ENCODE measurements around the gene GULP1.
"Not testable (repeated sequence)": the region's sequence is repeated elsewhere in the genome, so short reads cannot be mapped to it uniquely, and the experiment has no call there.

The GULP1 gene

DNA sequence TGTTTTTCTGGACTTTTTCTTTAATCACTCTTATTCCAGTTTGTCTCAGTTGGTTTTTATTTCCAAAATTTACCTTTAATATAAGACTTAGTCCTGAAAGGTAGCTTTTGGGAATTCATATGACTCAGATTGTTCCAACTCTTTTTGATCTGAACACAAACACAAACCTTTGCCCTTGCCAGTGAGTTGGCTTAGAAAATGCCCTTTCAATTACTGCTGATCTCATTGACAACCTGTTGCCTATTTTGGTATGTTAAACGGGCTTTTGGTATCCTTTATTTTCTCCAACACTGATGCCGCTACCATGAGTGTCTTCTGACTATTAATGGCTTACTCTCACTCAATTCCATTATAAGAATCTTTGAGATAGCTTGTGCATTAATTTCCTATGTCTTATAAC lies 143.4 kb downstream of the GULP1 start:
- no peak for DNase-seq

DNA sequence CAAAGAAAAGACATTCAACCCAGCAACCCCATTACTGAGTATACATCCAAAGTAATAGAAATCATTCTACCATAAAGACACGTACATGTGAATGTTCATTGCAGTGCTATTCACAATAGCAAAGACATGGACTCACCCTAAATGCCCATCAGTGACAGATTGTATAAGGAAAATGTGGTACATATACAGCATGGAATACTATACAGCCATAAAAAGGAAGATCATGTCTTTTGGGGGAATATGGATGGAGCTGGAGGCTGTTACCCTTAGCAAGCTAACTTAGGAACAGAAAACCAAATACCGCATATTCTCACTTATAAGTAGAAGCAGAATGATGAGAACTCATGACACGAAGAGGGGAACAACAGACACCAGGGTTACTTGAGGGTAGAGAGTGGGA lies 145.9 kb downstream of the GULP1 start:
- no peak for DNase-seq

DNA sequence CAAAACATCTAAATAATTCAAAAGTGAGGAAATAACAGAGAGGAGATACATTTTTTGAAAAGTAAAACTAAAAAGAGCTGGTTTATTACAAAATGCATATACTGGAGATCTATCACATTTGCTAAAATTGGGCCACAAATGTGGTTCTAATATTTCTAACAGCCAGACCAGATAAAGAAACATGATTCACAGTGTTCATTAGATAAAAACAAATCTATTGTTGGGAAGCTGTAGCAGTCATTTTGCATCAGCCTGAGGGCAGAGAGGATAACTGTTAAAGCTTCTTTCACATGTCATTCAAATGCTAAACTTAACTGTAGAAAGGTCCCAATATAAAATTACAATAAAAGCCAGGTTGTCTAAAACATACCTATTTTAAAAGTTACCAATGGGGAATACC lies 148.3 kb downstream of the GULP1 start:
- no peak for DNase-seq

DNA sequence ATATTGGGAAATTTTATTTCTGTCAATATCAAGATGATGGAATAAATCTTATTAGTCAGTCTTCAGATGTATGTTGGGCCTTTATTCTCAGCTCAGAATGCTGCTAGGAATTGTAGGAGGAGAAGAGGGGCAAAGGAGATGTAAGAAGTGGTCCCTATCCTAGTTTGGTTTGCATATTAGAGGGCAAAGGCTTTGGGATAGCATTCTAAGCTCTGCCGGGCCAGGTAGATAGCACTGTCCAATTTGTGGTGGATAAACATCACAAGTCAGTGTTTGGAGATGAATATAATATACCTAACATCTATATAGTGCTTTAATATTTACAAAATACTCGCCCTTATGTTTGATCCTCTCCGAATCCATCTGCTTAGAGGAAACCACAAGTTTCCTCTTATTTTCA lies 149.2 kb downstream of the GULP1 start:
- no peak for DNase-seq

DNA sequence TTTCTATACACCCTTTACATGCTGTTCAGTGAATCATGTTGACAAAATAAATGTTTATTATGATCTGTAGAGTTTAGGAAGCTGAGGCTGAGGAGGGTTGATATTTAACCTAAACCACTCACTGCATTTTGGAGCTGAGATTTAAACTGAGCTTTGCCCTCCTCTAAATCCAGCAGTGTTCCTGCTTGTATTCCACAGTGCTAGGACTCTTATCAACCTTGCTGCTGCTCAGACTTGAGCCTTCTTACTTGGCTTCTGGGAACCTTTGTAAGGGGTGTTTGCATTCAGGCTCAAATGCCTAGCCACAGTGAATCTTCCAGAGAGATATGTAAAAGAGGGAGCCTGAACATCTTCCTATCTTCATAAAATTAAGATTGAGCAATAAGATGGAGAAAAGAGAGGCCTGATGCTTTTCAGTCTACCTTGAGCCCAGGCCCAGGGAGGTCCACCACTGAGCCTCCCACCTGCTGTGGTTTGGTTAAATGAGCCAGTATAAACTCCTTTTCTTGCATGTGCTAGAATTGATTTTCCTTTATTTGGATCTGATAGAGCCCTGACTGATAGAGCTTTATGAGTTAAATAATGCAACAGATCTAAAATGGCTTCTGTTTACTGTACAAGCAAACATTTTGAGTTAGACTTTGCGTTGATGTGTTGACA lies 149.7 kb downstream of the GULP1 start:
- DNase-seq: no peak

DNA sequence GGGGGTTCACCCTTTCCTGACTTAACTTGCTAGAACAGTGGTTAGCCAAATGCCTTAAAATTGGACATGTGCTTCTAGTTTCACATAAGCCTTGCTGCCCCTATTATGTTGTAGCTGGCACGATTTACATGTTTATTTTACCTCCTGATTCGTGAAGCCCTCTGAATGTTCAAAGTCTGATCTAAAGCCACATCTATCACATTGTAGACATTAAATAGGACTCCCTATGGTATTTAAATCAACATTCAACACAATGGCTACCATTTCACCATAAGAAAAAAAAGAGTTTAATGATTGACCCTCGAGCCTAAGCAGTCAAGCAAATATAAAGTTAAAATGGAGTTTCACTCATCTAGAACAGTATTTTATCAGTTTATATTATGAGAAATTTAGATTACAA lies 151.5 kb downstream of the GULP1 start:
- no peak for DNase-seq

DNA sequence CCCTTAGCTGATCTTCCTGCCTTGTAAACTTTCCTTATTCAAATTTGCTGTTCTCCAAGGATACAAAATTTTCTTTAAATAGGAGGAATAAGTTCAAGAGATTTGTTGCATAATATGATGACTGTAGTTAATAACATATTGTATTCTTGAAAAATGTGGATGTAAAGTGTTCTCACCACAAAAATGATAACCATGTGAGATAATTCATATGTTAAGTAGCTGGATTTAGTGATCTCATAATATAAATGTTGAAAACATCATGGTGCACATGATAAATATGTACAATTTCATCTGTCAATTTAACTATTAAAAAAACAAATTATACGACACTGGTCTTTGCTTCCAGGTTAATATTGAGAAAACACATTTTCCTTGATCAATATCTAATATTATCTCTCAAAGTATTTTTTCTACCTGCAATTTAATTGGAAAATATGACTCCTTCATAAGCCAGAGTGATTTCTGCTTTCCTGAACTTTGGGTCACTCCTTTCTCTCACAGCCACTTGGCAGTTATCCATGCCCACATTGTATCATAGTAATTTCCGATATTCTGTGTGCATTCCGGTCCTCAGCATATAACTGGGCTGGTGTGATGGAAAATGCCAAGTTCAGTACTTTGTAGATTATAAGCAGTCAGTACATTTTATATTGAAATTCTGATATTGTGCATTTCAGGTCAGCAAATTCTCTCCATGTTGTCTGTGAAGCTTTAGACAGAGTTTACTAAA lies 152.6 kb downstream of the GULP1 start:
- no peak for DNase-seq

DNA sequence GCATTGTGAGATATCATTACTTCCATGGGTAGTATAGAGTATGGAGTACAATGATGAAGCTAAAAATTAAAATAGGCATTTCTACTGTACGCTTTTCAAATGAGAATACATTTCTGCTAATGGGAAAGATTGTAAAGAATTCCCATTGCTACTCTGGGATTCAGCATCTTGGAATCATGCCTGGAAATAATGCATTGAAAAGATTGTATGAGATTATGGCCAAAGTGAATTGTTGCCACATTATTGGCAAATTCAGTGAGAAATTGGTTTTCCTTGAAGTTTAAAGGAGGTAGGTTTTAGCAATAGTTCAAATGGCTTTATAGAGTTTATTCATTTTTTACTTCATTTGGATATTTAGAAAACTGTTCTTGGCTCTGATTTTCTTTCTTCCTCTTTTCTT lies 157.9 kb downstream of the GULP1 start:
- no peak for DNase-seq

DNA sequence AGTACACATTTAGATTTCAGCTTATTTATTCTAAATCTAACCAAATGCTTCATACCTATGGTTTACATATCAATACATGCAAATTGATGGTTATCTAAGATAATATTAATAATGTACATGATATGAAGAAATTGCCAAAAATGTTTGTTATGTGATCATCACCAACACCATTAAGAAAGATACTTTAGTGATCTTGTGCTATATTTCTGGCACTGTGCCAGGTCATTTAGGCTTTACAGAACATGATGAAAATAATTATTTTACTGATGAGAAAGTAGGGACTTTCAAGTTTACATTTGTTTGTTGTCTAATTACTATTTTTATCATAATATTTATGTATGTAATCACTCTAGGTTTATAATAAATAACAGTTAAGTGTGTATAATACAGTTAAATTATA lies 158.3 kb downstream of the GULP1 start:
- DNase-seq: no peak

DNA sequence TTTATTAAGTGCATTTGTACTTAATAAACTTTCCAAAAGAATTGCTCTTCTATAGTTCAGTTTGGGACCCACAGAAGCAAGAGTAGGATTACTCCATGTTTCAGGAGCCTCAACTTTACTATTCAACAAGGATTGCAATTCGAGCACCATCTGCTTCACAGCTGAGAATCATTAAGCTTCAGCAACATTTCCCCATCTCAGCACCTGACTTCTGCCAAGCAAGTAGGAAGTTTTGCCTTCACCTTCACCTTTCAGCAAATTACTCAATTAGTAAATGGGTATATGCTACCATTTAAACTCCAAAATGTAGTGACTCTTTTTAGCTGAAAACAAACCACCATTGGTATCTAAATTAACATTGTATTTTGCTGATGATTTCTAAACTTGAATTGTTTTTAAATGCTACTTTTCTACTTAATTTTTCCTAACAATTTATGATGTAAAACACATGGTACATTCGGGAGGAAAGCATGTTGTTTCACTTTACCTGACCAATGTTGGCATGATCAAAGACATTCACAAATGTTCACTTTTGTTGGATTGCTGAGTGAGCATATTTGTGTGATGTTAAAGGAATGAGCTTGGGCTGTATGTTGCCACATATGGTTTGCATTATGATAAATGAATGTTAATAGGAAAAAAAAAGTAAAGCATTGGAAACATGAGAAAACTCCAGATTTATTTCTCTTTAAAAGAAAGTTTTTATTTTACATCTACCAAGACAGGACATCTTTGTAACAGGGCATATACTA lies 159.2 kb downstream of the GULP1 start:
- no peak for DNase-seq

DNA sequence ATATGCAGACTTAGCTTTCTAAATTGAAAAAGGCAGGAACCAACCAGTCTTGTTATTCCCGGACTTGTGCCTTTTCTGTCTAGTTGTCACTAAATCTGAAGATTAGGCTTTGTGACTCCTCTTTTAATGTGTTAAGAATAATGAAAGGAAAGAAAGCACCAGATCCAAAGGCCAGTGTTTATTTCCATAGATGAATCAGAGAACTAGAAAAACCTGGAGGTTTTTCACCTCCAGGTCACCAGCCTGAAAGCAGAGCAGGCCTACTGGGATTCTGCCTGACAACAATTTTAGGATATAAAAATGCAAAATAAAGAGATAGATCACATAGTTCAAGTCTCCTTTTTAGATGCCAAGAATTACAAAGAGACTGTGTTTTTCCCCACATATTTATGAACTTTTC lies 160.4 kb downstream of the GULP1 start:
- no peak for DNase-seq

DNA sequence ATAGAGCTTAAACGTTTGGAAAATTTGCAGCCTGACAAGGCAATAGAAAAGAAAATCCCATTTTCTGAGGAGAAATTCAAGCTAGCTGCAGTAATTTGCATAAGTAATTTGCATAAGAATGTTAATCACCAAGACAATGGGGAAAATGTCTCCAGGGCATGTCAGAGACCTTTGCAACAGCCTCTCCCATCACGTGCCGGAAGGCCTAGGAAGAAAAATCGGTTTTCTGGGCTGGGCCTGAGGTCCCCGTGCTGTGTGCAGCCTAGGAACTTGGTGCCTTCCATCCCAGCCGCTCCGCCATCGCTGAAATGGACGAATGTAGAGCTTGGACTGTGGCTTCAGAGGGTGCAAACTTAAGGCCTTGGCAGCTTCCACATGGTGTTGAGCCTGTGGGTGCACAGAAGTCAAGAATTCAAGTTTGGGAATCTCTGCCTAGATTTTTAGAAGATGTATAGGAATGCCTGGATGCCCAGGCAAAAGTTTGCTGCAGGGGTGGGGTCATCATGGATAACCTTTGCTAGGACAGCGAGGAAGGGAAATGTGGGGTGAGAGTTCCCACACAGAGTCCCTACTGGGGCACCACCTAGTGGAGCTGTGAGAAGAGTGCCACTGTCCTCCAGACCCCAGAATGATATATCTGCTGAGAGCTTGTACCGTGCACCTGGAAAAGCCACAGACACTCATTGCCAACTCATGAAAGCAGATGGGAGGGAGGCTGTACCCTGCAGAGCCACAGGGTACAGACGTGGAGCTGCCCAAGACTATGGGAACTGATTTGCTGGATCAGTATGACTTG lies 164.6 kb downstream of the GULP1 start:
- DNase-seq: no peak

DNA sequence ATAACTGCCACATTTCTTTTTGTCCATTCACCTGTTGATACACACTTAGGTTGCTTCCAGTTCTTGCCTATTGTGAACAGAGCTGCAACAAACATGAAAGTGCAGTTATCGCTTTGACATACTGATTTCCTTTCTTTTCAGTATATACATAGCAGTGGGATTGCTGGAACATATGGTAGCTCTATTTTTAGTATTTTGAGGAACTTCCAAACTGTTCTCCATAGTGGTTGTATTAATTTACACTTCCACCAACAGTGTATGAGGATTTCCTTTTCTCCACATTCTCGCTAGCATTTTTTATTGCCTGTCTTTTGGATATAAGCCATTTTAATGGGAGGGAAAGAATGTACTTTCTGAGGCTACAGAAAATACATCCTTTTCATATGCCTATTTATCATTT lies 167.4 kb downstream of the GULP1 start:
- DNase-seq: no peak

DNA sequence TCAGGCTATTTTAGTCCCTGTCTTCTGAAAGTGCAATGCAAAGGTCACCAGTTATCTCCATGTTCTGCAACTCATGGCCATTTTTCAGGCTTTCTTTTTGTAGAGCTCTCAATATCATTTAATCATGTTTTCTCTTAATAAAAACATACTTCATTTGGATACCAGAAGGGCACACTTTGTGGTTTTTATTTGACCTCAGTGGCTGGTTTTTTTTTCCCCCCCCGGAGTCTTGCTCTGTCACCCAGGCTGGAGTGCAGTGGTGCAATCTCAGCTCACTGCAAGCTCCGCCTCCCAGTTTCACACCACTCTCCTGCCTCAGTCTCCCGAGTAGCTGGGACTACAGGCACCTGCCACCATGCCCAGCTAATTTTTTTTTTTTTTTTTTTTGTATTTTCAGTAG lies 174.4 kb downstream of the GULP1 start:
- not testable (repeated sequence) for DNase-seq

DNA sequence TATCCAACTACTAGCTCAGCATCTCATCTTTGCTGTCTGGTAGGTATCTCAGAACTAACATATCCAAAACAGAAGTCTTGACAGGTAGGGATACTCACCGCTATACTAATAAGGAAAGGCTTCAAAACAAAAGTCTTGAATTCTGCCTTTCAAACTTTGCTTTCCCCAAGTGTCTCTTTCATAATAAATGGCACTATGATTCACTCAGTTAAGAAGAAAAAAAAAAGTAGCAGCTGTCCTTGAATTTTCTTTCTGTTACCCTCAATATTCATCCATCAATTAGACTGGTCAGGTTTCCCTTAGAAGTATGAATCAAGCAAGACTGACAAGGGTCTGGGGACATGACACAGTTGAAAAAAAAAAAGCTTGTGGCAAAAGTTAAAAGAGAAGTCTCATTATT lies 175.1 kb downstream of the GULP1 start:
- no peak for DNase-seq

DNA sequence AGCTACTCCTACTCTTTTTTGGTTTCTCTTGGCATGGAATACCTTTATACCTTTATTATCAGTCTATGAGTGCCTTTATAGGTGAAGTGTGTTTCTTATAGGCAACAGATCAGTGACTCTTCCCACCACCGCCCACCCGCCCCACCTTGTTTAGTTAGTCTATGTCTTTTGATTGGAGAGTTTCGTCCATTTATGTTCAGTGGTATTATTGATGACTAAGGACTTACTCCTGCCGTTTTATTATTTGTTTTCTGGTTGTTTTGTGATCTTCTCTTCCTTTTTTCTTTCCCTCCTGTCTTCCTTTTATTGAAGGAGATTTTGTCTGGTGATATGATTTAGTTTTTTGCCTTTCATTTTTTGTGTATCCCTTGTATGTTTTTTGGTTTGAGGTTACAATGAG lies 179.5 kb downstream of the GULP1 start:
- DNase-seq: no peak

DNA sequence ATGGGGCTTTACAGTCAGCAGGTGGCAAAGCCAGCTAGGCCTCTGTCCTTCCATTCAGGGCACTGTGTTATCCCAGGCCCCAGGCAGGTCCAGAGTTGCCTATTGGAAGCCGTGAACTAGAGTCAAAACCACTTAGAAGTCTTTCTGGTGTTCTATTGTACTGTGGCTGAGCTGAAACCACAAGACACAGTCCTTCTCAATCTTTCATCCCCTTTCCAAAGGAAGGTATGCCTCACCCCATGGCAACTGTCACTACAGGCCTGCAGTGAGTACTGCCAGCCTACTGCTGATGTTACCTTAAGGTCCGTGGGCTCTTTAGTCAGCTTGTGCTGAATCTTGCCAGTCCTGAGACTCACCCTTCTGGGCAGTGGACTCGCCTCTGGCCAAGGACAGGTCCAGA lies 181.6 kb downstream of the GULP1 start:
- DNase-seq: no peak

DNA sequence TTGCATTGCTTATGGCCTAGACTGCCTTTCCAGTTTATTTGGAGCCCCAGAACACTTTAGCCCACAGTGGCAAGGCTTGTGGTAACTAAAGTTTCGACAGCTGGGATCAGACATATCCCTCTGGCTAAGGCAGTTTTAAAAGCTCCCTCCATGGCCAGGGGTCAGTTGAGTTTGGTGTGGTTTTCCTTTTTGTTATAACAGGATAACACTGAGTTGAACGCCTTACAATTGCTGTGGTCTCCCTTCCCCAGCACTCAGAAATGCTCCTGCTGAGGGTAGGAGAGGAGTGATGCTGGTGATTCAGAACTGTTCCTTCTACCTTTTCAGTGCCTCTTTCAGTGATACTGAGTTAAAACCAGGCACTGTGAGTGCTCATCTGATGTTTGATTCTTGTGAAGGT lies 182.6 kb downstream of the GULP1 start:
- no peak for DNase-seq

DNA sequence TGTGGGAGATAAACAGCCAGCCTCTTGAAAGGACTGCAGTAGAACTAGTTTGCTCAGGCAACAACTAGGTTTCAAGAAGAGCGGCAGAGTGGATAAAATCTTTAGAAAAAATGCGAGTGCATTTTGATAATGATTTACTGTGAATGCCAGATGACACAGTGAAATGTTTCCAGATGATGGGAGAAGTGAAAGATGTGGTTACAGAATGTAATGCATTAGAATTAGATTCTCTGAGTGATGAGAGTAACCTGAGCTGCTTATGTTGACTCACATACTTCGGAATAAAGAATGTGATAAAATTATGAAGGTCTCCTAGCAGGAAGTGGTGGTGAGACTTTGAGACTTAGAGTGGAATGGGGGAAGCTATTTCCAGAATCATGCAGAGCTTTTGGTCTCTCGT lies 184.3 kb downstream of the GULP1 start:
- no peak for DNase-seq

DNA sequence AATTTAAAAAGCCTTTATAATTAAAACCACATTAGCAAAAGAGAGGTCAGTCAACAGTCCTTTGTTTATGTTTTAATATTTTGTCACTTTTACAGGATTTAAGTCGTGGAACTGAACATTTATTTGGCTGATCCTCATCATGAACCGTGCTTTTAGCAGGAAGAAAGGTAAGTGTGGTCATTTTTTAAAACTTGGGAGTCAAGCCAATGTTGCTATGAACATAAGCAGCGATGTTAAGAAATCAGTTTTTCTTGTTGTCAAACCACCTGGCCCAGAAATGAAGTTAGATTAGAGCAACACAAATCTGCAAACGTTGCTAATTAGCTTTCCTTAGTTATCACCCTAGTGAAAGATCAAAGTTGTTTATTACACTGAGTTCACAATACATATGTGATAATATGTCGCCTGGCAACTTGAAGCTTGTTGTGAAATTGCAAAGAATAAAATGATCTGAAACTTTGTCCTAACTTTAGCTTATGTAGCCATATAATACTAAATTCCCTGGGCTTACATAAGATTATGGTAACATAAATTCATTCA lies 186.0 kb downstream of the GULP1 start:
- no peak for DNase-seq

DNA sequence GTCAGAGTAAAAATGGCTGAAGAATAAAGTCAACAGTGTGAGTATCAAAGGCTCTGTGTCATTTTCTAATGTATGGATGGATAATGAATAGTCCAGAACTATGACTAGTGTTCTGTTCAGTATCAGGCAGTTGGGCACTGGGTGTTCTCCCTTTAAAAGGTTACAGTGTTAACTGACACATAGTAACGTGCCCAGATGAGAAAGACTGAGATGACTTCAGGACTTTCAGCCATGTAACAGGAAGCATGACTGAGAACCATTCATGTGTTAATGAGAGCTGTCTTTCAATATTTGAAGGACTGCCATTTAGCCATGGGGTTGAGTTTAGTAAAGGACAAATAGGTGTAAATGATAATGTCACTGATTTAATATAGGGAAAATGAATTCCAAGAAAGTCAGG lies 187.1 kb downstream of the GULP1 start:
- DNase-seq: no peak

DNA sequence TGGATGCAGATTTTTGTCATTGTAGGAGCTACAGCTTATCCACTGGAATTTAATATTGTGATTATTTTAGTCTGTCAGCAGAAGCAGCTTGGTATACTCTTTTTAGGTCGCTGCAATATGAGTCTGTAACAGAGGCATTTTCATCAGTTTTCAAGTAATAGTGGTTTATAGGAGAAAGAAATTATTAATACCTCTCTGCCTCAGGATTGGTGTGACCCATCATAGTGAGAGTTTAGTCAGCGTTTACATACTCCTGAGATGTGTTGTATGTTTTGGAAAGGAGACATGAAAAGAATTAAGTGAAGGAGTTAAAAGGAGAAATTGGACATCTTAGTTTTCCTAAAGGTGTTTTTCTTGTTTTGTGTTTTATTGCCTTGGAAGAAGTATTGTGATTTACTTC lies 189.8 kb downstream of the GULP1 start:
- DNase-seq: no peak

DNA sequence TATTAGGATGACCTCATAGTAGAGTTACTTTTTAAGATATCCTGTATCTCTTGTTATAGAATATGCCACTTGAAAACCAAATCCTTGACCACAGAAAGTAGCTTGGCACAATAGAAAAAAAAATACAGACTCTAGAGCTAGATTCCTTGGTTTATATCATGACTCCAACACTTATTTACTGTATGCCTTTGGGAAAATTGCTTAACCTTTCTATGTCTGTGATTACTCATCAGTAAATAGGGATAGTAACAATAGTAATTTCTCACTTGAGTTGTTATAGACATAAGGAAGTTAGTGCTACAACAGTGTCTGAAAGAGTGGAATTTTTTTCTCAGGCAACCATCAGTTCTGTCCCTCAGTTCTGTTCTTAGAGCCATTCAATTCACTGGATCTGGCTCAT lies 193.8 kb downstream of the GULP1 start:
- DNase-seq: no peak

All from islet precursor cell (in vitro differentiated cells).